ENCODE results near the gene TAS2R60.
"Not testable (repeated sequence)": the region's sequence is repeated elsewhere in the genome, so short reads cannot be mapped to it uniquely, and the experiment has no call there.

TAS2R60 gene

GRCh38 chr7:143443153-143443552 is at the start of gene TAS2R60:
Gene TAS2R60 (plus strand): TSS chr7:143443453. CDS start chr7:143443453, 0 bp downstream.
- no peak for DNase-seq (ENCODE audit: low spot score)

- DNase-seq (ENCODE audit: low spot score): no peak
Measured at GRCh38 chr7:143394068-143394467, 49.2 kb upstream of the TAS2R60 start.

- no peak for DNase-seq (ENCODE audit: low spot score)
Measured at GRCh38 chr7:143394777-143395176, 48.5 kb upstream of the TAS2R60 start.

- DNase-seq (ENCODE audit: low spot score): no peak
Measured at GRCh38 chr7:143395187-143396149, 47.8 kb upstream of the TAS2R60 start.

GRCh38 chr7:143396182-143396581 is 47.1 kb upstream of the TAS2R60 start:
- DNase-seq (ENCODE audit: low spot score): no peak

- no peak for DNase-seq (ENCODE audit: low spot score)
Measured at GRCh38 chr7:143396625-143397556, 46.4 kb upstream of the TAS2R60 start.

- no peak for DNase-seq (ENCODE audit: low spot score)
Measured at GRCh38 chr7:143397710-143398530, 45.3 kb upstream of the TAS2R60 start.

GRCh38 chr7:143398616-143399015 is 44.6 kb upstream of the TAS2R60 start:
- no peak for DNase-seq (ENCODE audit: low spot score)

GRCh38 chr7:143399151-143399550 is 44.1 kb upstream of the TAS2R60 start:
- DNase-seq (ENCODE audit: low spot score): no peak

GRCh38 chr7:143399642-143400041 is 43.6 kb upstream of the TAS2R60 start:
- DNase-seq (ENCODE audit: low spot score): no peak

- no peak for DNase-seq (ENCODE audit: low spot score)
Measured at GRCh38 chr7:143401265-143401664, 42.0 kb upstream of the TAS2R60 start.

GRCh38 chr7:143402233-143402632 is 41.0 kb upstream of the TAS2R60 start:
- DNase-seq (ENCODE audit: low spot score): not testable (repeated sequence)

GRCh38 chr7:143405173-143406001 is 37.9 kb upstream of the TAS2R60 start:
- no peak for DNase-seq (ENCODE audit: low spot score)

- DNase-seq (ENCODE audit: low spot score): no peak
Measured at GRCh38 chr7:143406002-143406357, 37.3 kb upstream of the TAS2R60 start.

- DNase-seq (ENCODE audit: low spot score): peak; percentile 64
Measured at GRCh38 chr7:143407287-143408251, 35.7 kb upstream of the TAS2R60 start.

GRCh38 chr7:143408252-143408685 is 35.0 kb upstream of the TAS2R60 start:
- DNase-seq (ENCODE audit: low spot score): no peak

- peak; percentile 89 for DNase-seq (ENCODE audit: low spot score)
Measured at GRCh38 chr7:143408686-143409561, 34.3 kb upstream of the TAS2R60 start, which contains the start of gene EPHA1. Gene EPHA1 (minus strand): TSS chr7:143408856. CDS start chr7:143408805, 51 bp downstream.

- no peak for DNase-seq (ENCODE audit: low spot score)
Measured at GRCh38 chr7:143410521-143411004, 32.7 kb upstream of the TAS2R60 start.
